ENCODE data around the gene TMEM114. TPM values are rescaled to one million over a fixed set of nuclear protein-coding genes. Genes with fewer than 3 reads are reported as not detected.

The TMEM114 gene
- total RNA-seq, 1 experiment from 2014 or later, result not detected

DNA sequence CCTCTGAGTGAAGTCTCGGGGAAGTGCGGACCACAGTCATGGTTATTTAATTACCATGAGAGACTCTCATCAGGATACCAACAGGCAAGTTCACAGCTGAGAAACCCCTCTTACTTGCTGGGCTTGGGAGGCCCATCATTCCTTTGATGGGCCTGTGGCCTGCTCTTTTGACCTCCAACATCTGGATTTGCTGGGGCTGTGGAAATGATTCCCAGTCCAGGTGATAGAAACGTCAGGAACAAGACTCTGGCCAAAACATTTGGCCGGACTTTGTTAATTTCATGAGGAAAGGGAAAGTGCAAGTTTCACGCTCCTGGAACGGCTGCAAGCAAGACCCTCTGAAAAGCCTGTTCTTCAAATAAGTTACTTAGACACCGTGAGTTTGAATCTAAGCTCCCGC lies 42.5 kb downstream of the TMEM114 start:
- H3K36me3 ChIP-seq (ENCODE audit: control insufficient read depth, insufficient read depth, low read length), result no peaks in the 10 kb centered on the region
- no peaks in the 10 kb centered on the region; the same call in 1 of the 2 replicates for H3K27me3 ChIP-seq (replicated peaks; ENCODE audit: control insufficient read depth, insufficient read depth, low read length)
- ChIA-PET POLR2A (no interaction called here), CTCF (no interaction called here)
- Mint-ChIP-seq H3K27ac (ENCODE audit: unreplicated experiment) (no peak overlapping the region), H3K4me1 (ENCODE audit: low read depth, unreplicated experiment) (no peaks in the 10 kb centered on the region), H3K36me3 (ENCODE audit: insufficient read depth, unreplicated experiment) (no peaks in the 10 kb centered on the region), H3K4me3 (ENCODE audit: unreplicated experiment) (no peak overlapping the region), H3K27me3 (ENCODE audit: insufficient read depth, unreplicated experiment) (peaks cover 9% of the 10 kb centered on the region), H3K9me3 (ENCODE audit: unreplicated experiment) (no peaks in the 10 kb centered on the region)
- BruUV-seq (replicated peaks), result no TSS peak
- H3K4me3 ChIP-seq (ENCODE audit: low read depth, low read length), result no peak overlapping the region
- H3K9me3 ChIP-seq, result no peaks in the 10 kb centered on the region
- TF ChIP-seq, protein P1, sequence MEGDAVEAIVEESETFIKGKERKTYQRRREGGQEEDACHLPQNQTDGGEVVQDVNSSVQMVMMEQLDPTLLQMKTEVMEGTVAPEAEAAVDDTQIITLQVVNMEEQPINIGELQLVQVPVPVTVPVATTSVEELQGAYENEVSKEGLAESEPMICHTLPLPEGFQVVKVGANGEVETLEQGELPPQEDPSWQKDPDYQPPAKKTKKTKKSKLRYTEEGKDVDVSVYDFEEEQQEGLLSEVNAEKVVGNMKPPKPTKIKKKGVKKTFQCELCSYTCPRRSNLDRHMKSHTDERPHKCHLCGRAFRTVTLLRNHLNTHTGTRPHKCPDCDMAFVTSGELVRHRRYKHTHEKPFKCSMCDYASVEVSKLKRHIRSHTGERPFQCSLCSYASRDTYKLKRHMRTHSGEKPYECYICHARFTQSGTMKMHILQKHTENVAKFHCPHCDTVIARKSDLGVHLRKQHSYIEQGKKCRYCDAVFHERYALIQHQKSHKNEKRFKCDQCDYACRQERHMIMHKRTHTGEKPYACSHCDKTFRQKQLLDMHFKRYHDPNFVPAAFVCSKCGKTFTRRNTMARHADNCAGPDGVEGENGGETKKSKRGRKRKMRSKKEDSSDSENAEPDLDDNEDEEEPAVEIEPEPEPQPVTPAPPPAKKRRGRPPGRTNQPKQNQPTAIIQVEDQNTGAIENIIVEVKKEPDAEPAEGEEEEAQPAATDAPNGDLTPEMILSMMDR (IDR thresholded peaks at IDR 0.05; ENCODE audit: insufficient read depth in 1 of 2, low read depth in 1 of 2, low read length in 1 of 2, severe bottlenecking in 1 of 2, unreplicated experiment in 1 of 2), result no peak
- intact Hi-C loops (cut with micrococcal nuclease; ENCODE audit: unreplicated experiment), result no loop called here
- no peak for DNase-seq
- H3K4me1 ChIP-seq, result no peaks in the 10 kb centered on the region

DNA sequence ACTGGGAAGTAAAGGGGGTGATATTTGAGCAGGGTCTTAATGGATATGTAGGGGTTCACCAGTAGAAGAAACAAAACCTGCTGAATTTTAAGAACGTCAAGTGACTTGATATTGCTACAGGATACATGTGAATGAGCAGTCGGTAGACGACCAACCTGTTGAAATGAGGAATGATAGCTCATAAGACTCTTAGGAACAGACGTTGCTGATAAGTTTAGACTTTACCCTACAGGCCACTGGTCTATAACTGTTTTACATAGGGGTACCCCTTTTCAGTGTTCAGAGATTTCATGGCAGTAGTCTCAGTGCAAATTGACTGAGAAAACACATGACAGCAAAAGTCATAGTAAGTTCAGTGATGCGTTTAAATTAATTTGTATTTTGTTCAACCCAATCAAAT lies 45.9 kb downstream of the TMEM114 start:
- Histone ChIP-seq H3K27me3 (replicated peaks; ENCODE audit: control insufficient read depth, insufficient read depth, low read length) (no peaks in the 10 kb centered on the region), H3K4me1 (no peaks in the 10 kb centered on the region), H3K9me3 (no peaks in the 10 kb centered on the region), H3K36me3 (ENCODE audit: control insufficient read depth, insufficient read depth, low read length) (no peaks in the 10 kb centered on the region), H3K4me3 (ENCODE audit: low read depth, low read length) (no peak overlapping the region)
- no peak overlapping the region for H3K27ac Mint-ChIP-seq (ENCODE audit: unreplicated experiment)
- intact Hi-C loops (cut with micrococcal nuclease; ENCODE audit: unreplicated experiment), result no loop called here
- H3K27me3 Mint-ChIP-seq (ENCODE audit: insufficient read depth, unreplicated experiment), result peaks cover 7% of the 10 kb centered on the region
- CTCF ChIA-PET, result no interaction called here
- BruUV-seq (replicated peaks), result no TSS peak
- POLR2A ChIA-PET, result no interaction called here
- no peaks in the 10 kb centered on the region for H3K36me3 Mint-ChIP-seq (ENCODE audit: insufficient read depth, unreplicated experiment)
- TF ChIP-seq, protein P1 (IDR thresholded peaks at IDR 0.05; ENCODE audit: insufficient read depth in 1 of 2, low read depth in 1 of 2, low read length in 1 of 2, severe bottlenecking in 1 of 2, unreplicated experiment in 1 of 2), result no peak
- no peak for DNase-seq
- no peak overlapping the region for H3K4me3 Mint-ChIP-seq (ENCODE audit: unreplicated experiment)
- no peaks in the 10 kb centered on the region for H3K9me3 Mint-ChIP-seq (ENCODE audit: unreplicated experiment)
- no peaks in the 10 kb centered on the region for H3K4me1 Mint-ChIP-seq (ENCODE audit: low read depth, unreplicated experiment)

DNA sequence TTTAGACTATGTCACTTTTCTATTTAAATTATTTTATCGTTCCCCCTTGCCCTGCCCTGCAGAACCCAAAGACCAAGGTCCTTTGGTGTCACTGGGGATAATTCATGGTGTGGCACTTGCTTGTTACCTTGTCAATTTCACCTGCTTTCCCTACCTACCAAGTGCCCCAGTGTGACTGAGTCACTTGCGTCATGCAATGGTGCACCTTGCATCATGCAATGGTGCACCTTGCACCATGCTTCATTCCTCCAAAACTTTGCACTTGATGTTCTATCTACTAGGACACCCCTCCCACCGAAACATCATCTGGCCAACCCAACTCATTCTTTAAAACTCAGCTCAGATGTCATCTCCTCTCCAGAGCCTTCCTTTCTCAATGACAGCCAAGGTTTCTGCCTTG lies 47.1 kb downstream of the TMEM114 start:
- H3K27ac Mint-ChIP-seq (ENCODE audit: unreplicated experiment), result no peak overlapping the region
- Histone ChIP-seq H3K36me3 (ENCODE audit: control insufficient read depth, insufficient read depth, low read length) (no peaks in the 10 kb centered on the region), H3K27me3 (replicated peaks; ENCODE audit: control insufficient read depth, insufficient read depth, low read length) (no peaks in the 10 kb centered on the region), H3K9me3 (no peaks in the 10 kb centered on the region), H3K4me3 (ENCODE audit: low read depth, low read length) (no peak overlapping the region), H3K4me1 (no peaks in the 10 kb centered on the region)
- ChIA-PET CTCF (no interaction called here), POLR2A (no interaction called here)
- TF ChIP-seq, protein P1 (IDR thresholded peaks at IDR 0.05; ENCODE audit: insufficient read depth in 1 of 2, low read depth in 1 of 2, low read length in 1 of 2, severe bottlenecking in 1 of 2, unreplicated experiment in 1 of 2), result no peak
- H3K4me3 Mint-ChIP-seq (ENCODE audit: unreplicated experiment), result no peak overlapping the region
- peaks cover 7% of the 10 kb centered on the region for H3K27me3 Mint-ChIP-seq (ENCODE audit: insufficient read depth, unreplicated experiment)
- no peaks in the 10 kb centered on the region for H3K36me3 Mint-ChIP-seq (ENCODE audit: insufficient read depth, unreplicated experiment)
- intact Hi-C loops (cut with micrococcal nuclease; ENCODE audit: unreplicated experiment), result no loop called here
- no peak for DNase-seq
- no peaks in the 10 kb centered on the region for H3K9me3 Mint-ChIP-seq (ENCODE audit: unreplicated experiment)
- no peaks in the 10 kb centered on the region for H3K4me1 Mint-ChIP-seq (ENCODE audit: low read depth, unreplicated experiment)
- BruUV-seq (replicated peaks), result no TSS peak

All from Caco-2 (cell line).